ENCODE results near the gene FGF22.
"Not testable (repeated sequence)": the region's sequence is repeated elsewhere in the genome, so short reads cannot be mapped to it uniquely, and the experiment has no call there.

The FGF22 gene

GRCh38 chr19:607301-608154, 32.2 kb upstream of the FGF22 start:
- DNase-seq = no peak

GRCh38 chr19:608155-609003, 31.3 kb upstream of the FGF22 start:
- DNase-seq = no peak

GRCh38 chr19:609004-609346, 30.7 kb upstream of the FGF22 start:
- no peak for DNase-seq

GRCh38 chr19:610071-610800, 29.4 kb upstream of the FGF22 start:
- DNase-seq = peak; percentile 45

- peak; percentile 70 for DNase-seq
These were observed 28.7 kb upstream of the FGF22 start for GRCh38 chr19:610801-611480.

- peak; percentile 87 for DNase-seq
These were observed 28.2 kb upstream of the FGF22 start for GRCh38 chr19:611481-611868.

- no peak for DNase-seq
These were observed 26.7 kb upstream of the FGF22 start for GRCh38 chr19:612941-613340.

GRCh38 chr19:613732-614567, 25.7 kb upstream of the FGF22 start:
- DNase-seq = no peak

- DNase-seq = no peak
These were observed 24.1 kb upstream of the FGF22 start for GRCh38 chr19:615619-616018.

- DNase-seq = no peak
These were observed 23.5 kb upstream of the FGF22 start for GRCh38 chr19:616062-616700.

- DNase-seq = no peak
These were observed 22.7 kb upstream of the FGF22 start for GRCh38 chr19:616747-617526.

GRCh38 chr19:617551-618246, 22.0 kb upstream of the FGF22 start:
- DNase-seq = no peak

- DNase-seq = no peak
These were observed 21.4 kb upstream of the FGF22 start for GRCh38 chr19:618247-618619.

- DNase-seq = no peak
These were observed 20.9 kb upstream of the FGF22 start for GRCh38 chr19:618674-619285.

GRCh38 chr19:619286-620002, 20.2 kb upstream of the FGF22 start:
- no peak for DNase-seq

- DNase-seq = no peak
These were observed 19.4 kb upstream of the FGF22 start for GRCh38 chr19:620166-620862.

- DNase-seq = not testable (repeated sequence)
These were observed 18.5 kb upstream of the FGF22 start for GRCh38 chr19:621191-621590.

- no peak for DNase-seq
These were observed 17.9 kb upstream of the FGF22 start for GRCh38 chr19:621819-622218.
